KMS-11 (cell line): Measurements from ENCODE around the gene CXXC4.

Source experiments
- H2AFZ ChIP-seq: fragments of 200-600 bp; sonication (generic); 2 replicates; pipeline ENCODE4 v1.6.1; 2016; ENCODE audit warnings: antibody characterized with exemption, mixed run types, low read depth
- H3K27ac ChIP-seq: fragments of 200-600 bp; sonication (generic); 2 replicates; pipeline ENCODE4 v1.6.1; 2016; ENCODE audit warnings: mild to moderate bottlenecking, mixed run types
- H3K27me3 ChIP-seq: fragments of 200-600 bp; sonication (generic); 2 replicates; pipeline ENCODE4 v1.6.1; 2017; ENCODE audit warnings: mild to moderate bottlenecking, low read depth, mixed run types, moderate library complexity; ENCODE audit not compliant: insufficient read depth
- H3K36me3 ChIP-seq: fragments of 200-600 bp; sonication (generic); 2 replicates; pipeline ENCODE4 v1.6.1; 2017; ENCODE audit warnings: mild to moderate bottlenecking, mixed run types; ENCODE audit not compliant: insufficient read depth
- H3K4me1 ChIP-seq: fragments of 200-600 bp; sonication (generic); 2 replicates; pipeline ENCODE4 v1.6.1; 2016; ENCODE audit warnings: mild to moderate bottlenecking, low read depth, mixed run types; ENCODE audit not compliant: poor library complexity, severe bottlenecking
- H3K4me2 ChIP-seq: fragments of 200-600 bp; sonication (generic); 2 replicates; pipeline ENCODE4 v1.7.0; 2016; ENCODE audit warnings: mild to moderate bottlenecking, mixed run types
- H3K4me3 ChIP-seq: fragments of 200-600 bp; sonication (generic); IDR thresholded peaks from 2 replicates; pipeline ENCODE4 v1.6.1; 2017; ENCODE audit warnings: low read depth, low read length, mixed read lengths; ENCODE audit not compliant: insufficient read depth
- H3K79me2 ChIP-seq: fragments of 200-600 bp; sonication (generic); 2 replicates; pipeline ENCODE4 v1.6.1; 2016; ENCODE audit warnings: low read depth, mixed run types; ENCODE audit not compliant: insufficient read depth
- H3K9ac ChIP-seq: fragments of 200-600 bp; sonication (generic); 2 replicates; pipeline ENCODE4 v1.6.1; 2016; ENCODE audit warnings: mild to moderate bottlenecking, mixed run types
- H4K20me1 ChIP-seq: fragments of 200-600 bp; sonication (generic); 2 replicates; pipeline ENCODE4 v1.6.1; 2016; ENCODE audit warnings: mild to moderate bottlenecking, mixed run types; ENCODE audit not compliant: insufficient read depth
- CTCF ChIP-seq: fragments of 200-600 bp; sonication (generic); conservative IDR thresholded peaks from 2 replicates; pipeline ENCODE4 v1.6.1; 2017; ENCODE audit warnings: low read depth, mild to moderate bottlenecking, antibody characterized with exemption, low read length, moderate library complexity, mixed read lengths

Gene CXXC4

GRCh38 chr4:104516884-104517283 is 22.2 kb upstream of the CXXC4 start:
- Histone ChIP-seq H2AFZ (no peak overlapping the region), H3K36me3 (no peaks in the 10 kb centered on the region), H3K9ac (no peak overlapping the region), H3K27ac (no peak overlapping the region), H3K4me1 (peaks cover 10% of the 10 kb centered on the region), H3K79me2 (no peaks in the 10 kb centered on the region), H3K4me3 (no peak overlapping the region), H3K4me2 (no peak overlapping the region), H4K20me1 (no peaks in the 10 kb centered on the region), H3K27me3 (no peaks in the 10 kb centered on the region)
- no peak for TF ChIP-seq CTCF

GRCh38 chr4:104508224-104508623 is 13.5 kb upstream of the CXXC4 start:
- Histone ChIP-seq H3K4me1 (no peaks in the 10 kb centered on the region), H3K36me3 (no peaks in the 10 kb centered on the region), H3K4me3 (no peak overlapping the region), H3K79me2 (no peaks in the 10 kb centered on the region), H3K27ac (no peak overlapping the region), H3K27me3 (no peaks in the 10 kb centered on the region), H4K20me1 (no peaks in the 10 kb centered on the region), H3K9ac (no peak overlapping the region), H3K4me2 (no peak overlapping the region), H2AFZ (no peak overlapping the region)
- no peak for TF ChIP-seq CTCF

GRCh38 chr4:104507112-104507511 is 12.4 kb upstream of the CXXC4 start:
- Histone ChIP-seq H3K4me1 (no peaks in the 10 kb centered on the region), H3K79me2 (no peaks in the 10 kb centered on the region), H3K4me3 (no peak overlapping the region), H3K27me3 (no peaks in the 10 kb centered on the region), H2AFZ (no peak overlapping the region), H3K9ac (no peak overlapping the region), H3K36me3 (no peaks in the 10 kb centered on the region), H4K20me1 (no peaks in the 10 kb centered on the region), H3K27ac (no peak overlapping the region), H3K4me2 (no peak overlapping the region)
- no peak for TF ChIP-seq CTCF

GRCh38 chr4:104504536-104504935 is 9.8 kb upstream of the CXXC4 start:
- Histone ChIP-seq H3K4me1 (no peaks in the 10 kb centered on the region), H3K79me2 (no peaks in the 10 kb centered on the region), H3K27ac (no peak overlapping the region), H2AFZ (no peak overlapping the region), H3K27me3 (no peaks in the 10 kb centered on the region), H4K20me1 (no peaks in the 10 kb centered on the region), H3K4me2 (no peak overlapping the region), H3K36me3 (no peaks in the 10 kb centered on the region), H3K4me3 (no peak overlapping the region), H3K9ac (no peak overlapping the region)
- no peak for TF ChIP-seq CTCF

GRCh38 chr4:104502471-104502870 is 7.8 kb upstream of the CXXC4 start:
- Histone ChIP-seq H3K27me3 (no peaks in the 10 kb centered on the region), H2AFZ (no peak overlapping the region), H3K9ac (no peak overlapping the region), H3K27ac (no peak overlapping the region), H4K20me1 (no peaks in the 10 kb centered on the region), H3K4me2 (no peak overlapping the region), H3K36me3 (no peaks in the 10 kb centered on the region), H3K79me2 (no peaks in the 10 kb centered on the region), H3K4me1 (peaks cover 2% of the 10 kb centered on the region), H3K4me3 (no peak overlapping the region)
- no peak for TF ChIP-seq CTCF
